Retina (tissue), 1 donor: ENCODE results near the gene PSME3.
"Not testable (repeated sequence)": the region's sequence is repeated elsewhere in the genome, so short reads cannot be mapped to it uniquely, and the experiment has no call there.

Experiments used
- DNase-seq: peaks from one replicate; pipeline ENCODE4 v3.0.0-alpha.2; 2016

The PSME3 gene

GRCh38 chr17:42878924-42879595 lies 45.9 kb downstream of the PSME3 start:
- DNase-seq, result no peak

- DNase-seq, result no peak
These were observed 46.4 kb downstream of the PSME3 start for GRCh38 chr17:42879596-42879985.

GRCh38 chr17:42880776-42881310 lies 47.6 kb downstream of the PSME3 start:
- no peak for DNase-seq

- DNase-seq, result not testable (repeated sequence)
These were observed 48.5 kb downstream of the PSME3 start for GRCh38 chr17:42881706-42882105.

- DNase-seq, result no peak
These were observed 49.0 kb downstream of the PSME3 start for GRCh38 chr17:42882166-42882565.

- DNase-seq, result no peak
These were observed 50.8 kb downstream of the PSME3 start for GRCh38 chr17:42883802-42884558.

GRCh38 chr17:42885806-42886205 lies 52.6 kb downstream of the PSME3 start:
- DNase-seq, result not testable (repeated sequence)

GRCh38 chr17:42886283-42887176 lies 53.3 kb downstream of the PSME3 start:
- no peak for DNase-seq

GRCh38 chr17:42889809-42890208 lies 56.6 kb downstream of the PSME3 start:
- no peak for DNase-seq

GRCh38 chr17:42891539-42892152 lies 58.4 kb downstream of the PSME3 start:
- peak; percentile 14 for DNase-seq

GRCh38 chr17:42893359-42893758 lies 60.2 kb downstream of the PSME3 start:
- DNase-seq, result no peak
